GM19397 (cell line): ENCODE data around the gene PKNOX2.

ENCODE experiments used
- ATAC-seq: cut with Tn5 transposase; IDR thresholded peaks from one replicate; pipeline ENCODE4 v1.9.1; 2021; ENCODE audit warnings: mild to moderate bottlenecking, moderate library complexity; ENCODE audit not compliant: unreplicated experiment

PKNOX2 gene

DNA sequence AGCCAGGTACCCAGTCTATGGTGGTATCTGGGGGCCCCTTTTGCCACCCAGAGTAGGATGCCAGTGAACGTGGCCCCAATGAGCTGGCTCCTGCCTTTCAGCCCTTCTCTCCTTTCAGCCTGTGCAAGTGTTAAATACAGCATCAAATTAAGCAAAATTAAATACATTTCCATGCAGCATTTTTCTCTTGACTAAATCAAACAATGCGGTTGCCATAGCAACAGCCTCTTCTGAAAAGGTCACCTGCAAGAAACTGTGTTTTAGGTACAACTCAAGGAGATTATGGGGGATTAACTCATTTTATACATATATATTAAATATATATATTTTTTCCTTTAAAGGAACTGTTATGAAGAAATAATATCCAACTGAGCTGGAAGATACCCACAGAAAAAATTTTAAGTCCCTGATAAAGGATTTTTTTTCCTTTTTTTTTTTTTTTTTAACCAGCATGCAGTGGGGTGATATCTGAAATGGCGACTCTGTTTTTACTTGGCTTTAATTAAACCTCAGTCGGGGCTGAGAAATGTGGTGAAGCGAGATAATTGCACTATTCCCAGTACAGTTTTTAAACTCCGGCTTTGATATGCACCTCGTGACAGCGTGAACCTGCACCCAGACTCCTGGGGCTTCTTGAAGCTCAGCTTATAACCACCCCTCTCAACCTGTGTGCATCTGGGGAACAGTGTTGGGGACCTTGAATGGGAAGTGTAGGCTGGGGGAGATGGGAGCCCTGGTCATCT, 115.3 kb downstream of the PKNOX2 start:
- ATAC-seq, result no peak

- no peak for ATAC-seq
Measured at GRCh38 chr11:125280646-125281045, 116.1 kb downstream of the PKNOX2 start.

DNA sequence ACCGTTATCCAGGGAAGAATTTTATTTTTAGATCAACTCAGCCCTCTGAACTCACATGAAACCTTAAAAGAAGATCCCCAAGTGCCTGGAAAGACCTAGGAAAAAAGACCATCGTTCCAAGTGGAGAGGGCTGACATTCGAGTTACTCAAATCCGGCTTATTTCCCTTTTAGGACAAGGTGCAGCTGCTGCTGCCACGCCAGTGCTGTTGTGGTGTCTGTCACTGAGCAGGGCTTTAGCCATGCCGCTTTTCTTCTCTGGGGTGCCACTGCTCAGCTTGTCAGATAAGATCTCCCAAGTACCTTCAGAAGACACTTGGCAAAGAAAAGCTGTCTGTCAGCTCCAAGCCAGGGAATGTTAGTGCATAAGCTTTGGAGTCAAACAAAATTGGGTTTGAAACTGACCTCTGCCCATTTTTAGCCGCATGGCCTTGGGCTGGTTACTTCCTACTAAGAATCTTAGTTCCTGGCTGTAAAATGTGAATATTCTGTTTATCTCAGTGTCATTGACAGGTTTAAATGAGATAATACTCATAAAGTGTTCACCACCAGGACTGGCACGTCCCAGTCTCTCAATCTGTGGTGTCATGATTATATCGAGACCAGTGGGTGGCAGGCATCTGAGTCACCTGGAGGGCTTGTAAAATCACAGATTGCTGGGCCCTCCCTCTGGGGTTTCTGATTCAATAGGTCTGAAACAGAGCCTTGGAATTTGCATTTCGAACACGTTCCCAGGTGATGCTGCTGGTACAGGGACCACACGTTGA, 117.5 kb downstream of the PKNOX2 start:
- no peak for ATAC-seq

DNA sequence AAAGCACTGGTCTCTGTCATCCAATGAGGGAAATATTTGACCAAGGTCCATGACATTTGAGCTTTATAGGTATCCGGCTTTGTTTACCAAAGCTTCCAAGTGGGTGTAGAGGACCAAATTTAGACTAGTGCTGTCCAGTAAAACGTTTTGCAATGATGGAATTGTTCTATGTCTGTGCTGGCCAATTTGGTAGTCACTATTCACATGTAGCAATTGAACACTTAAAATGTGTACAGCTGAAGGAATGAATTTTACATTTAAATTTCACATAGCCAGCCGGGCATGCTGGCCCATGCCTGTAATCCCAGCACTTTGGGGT, 118.0 kb downstream of the PKNOX2 start:
- ATAC-seq, result no peak

DNA sequence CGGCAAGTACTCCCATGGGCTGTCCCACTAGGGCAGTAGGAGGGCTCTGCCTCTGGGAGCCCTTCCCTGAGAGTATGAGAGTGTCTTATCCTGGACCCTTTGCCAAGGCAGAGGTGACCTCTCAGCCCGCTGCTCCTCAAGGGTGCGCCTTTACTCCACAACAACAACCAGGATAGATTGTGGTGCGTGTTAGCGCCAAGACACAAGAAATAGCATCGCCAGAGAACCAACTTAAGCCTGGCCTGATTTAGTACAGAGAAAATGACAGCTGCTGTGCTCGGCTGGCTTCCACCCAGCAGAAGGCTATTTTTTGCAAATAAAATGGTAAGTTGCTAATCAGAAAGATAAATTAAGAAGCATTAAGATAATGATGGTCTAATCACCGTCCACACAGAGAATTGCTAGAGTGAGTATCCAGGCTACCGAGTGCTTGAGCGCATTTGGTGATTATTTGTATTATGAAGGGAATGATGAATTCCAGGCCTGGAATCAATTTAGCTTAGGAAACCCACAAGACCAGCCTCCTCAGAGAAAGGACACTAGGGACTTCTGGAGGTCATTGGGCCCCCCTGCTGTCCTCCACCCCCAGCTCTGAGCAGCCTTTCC, 119.8 kb downstream of the PKNOX2 start:
- no peak for ATAC-seq

DNA sequence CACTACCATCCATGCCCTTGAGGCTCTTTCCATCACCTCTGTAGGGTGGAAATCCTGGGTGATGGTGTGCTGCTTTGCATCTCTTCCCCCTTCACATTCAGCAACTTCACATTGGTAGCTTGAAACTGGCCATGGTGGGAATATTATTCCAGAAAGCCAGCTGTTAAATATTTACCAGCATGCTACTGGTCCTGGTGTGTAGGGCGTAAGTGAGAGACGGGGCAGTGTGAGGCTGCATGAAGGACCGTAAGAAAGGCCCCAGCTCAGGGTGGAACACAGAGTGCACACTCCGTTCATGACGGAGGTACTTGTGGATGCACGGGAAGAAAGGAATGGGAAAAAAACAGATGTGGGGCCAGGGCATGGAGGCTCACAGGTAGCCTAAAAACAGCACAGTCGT, 121.3 kb downstream of the PKNOX2 start:
- no peak for ATAC-seq

DNA sequence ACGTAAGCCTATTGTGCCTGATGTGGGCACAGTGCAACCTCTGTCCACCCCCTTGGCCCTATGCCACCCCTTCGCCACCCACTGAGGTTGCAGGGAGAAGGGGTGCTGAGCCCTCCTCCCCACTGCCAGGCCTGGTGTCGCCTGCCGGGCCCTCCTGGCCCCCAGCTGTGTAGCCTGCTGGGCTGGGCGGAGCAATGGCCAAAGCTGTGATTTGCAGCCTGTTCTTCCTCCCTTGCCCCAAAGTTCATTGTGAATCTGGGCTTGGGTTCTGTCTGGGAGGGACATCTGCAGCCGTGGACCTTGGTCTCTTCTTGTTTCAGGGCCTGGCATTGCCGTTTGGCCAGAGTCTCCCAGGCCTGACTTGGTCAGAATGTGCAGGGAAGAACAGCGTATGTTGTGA, 121.9 kb downstream of the PKNOX2 start:
- no peak for ATAC-seq

DNA sequence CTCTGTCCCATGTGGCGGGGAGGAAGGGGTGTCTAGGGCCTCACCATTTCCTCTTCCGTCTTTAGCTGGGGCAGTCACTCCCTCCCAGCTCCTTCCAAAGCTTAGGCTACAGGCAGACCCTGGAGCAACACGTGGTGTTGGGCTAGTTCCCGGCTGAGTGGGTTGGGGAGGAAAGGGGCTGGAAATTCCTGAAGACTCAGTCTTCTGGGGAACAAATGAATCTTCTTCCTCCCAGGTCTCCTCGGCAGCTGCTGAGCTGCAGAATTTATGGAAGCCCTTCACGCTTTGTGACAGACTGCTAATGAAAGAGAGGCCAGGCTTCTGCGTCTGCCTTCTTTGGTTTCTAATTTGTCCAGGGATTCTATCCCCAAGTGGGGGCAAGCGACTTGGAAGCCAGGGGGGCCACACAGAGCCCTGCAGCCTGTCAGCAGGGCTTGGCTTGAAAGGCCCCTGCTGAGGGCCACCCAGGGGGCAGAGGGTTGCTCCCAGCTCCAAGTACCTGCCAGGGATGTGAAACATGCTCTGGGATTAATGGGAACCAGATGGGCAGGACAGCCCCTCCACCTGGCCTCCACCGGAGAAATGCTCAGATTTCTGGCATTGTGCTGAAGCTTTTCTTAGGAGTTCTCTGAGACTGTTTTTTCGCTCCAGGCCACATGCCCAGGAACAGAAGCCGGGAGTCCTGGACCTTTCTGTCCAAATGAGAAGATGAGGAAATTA, 123.1 kb downstream of the PKNOX2 start:
- ATAC-seq, result no peak

- ATAC-seq, result no peak
Measured at GRCh38 chr11:125289419-125290098, 125.0 kb downstream of the PKNOX2 start.

- no peak for ATAC-seq
Measured at GRCh38 chr11:125290263-125290662, 125.7 kb downstream of the PKNOX2 start.

- ATAC-seq, result no peak
Measured at GRCh38 chr11:125292100-125292499, 127.5 kb downstream of the PKNOX2 start.

DNA sequence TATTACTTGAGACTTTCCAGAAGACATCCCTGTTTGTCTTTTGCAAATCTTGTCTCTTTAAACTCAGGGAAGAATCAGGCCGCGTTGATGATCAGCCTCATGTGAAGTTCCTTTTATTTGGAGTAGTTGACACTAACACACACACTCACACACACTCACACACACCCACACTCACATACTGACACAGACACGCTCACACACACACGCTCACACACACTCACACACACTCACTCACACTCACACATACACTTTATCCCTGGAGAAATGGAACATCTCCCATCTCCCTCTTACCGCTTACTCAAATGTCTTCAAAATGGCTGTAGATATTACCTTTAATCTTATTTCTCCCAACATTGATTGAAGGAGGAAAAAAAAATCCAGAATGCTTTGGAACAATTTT, 129.0 kb downstream of the PKNOX2 start:
- no peak for ATAC-seq

DNA sequence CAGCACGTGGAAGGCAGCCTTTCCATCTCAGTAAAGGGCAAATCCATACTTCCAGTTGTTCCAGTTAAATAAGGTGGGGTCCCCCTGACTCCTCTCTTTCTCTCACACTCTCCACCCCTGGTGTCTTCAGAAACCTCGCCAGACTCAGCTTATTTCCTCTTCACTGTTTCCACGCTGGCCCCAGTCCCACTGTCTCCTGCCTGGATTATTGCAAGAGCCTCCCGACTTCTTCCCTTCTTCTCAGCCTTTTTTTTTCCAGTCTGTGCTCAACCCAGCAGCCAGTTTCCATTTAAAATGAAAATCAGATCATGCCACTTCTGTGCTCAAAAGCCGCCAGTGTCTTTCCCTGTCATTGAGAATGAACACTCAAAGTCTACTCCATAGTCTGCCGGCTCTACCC, 131.4 kb downstream of the PKNOX2 start:
- ATAC-seq, result no peak

GRCh38 chr11:125297346-125297915, 132.9 kb downstream of the PKNOX2 start:
- no peak for ATAC-seq

DNA sequence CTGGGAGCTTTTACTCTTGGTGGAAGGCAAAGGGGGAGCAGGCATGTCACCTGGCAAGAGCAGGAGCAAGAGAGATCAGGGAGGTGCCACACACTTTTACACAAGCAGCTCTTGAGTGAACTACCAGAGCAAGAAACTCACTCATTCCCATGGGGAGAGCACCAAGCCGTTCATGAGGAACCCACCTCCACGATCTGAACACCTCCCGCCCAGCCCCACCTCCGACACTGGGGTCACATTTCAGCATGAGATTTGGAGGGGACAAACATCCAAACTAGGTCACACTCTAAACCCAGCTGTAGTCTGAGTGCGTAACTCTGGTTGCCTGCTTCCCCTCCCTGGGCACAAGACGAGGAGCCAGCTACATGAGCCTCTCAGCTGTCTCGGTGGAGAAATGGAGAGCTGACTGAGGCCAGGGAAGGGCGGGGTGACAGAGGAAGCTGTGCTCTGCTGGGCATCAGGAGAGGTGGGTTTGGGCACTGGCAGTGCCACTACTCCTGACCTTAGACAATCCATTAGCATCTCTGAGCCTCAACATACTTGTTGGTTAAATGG, 134.6 kb downstream of the PKNOX2 start:
- ATAC-seq, result no peak

DNA sequence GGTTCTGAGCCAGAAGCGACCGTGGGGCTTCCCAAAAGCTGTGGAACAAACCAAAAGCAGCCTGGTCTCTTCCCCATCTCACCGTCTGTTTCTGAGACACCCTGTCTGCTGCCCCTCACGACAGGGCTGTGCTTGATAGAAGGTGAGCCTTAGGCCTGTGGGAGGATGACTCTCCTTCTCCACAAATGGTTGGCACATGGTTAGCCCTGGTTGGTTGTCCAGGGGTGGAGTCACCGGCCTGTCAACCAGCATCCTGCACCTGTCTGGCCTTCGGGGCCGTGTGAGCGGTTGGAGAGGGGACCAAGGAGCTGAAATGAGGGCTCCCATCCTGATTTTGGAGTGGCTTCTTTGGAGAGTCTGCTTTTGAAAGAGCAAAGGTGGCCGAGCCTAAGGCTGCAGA, 135.3 kb downstream of the PKNOX2 start:
- ATAC-seq, result no peak

GRCh38 chr11:125300791-125301218, 136.3 kb downstream of the PKNOX2 start:
- no peak for ATAC-seq

- no peak for ATAC-seq
Measured at GRCh38 chr11:125301346-125301745, 136.8 kb downstream of the PKNOX2 start.

GRCh38 chr11:125303186-125303585, 138.6 kb downstream of the PKNOX2 start:
- ATAC-seq, result no peak

DNA sequence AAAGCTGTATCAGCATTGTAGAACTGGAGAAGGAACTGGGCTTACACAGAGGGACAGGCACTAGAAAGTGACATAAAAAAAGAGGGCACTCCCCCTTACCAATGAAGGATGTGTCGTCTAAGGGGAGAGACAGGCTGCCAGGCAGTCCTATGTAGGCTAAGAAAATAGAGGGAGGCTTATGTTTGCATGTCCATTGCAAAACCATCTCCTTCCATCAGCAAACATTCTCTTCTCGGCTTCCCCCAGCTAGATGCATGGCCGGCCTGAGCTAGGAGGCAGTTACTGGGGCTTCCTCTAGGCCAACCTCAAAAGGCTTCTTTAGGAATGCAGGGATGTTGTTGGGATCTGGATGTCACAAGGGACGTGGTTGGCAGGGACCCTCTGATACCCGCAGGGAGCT, 139.1 kb downstream of the PKNOX2 start:
- no peak for ATAC-seq
